Calu3 (cell line): ENCODE data around the gene SLC38A8. TPM values are rescaled to one million over a fixed set of nuclear protein-coding genes. Genes with fewer than 3 reads are reported as not detected.

Experiments used
- BruUV-seq: library from RNA; stranded (reverse); fragments of 400-500 nt; replicated peaks from 2 replicates; lab custom pipeline; 2021; lab: Mats Ljungman, UMichigan
- CTCF ChIA-PET: fragments of 300-600 bp; sonication (Branson Sonifier 250); formaldehyde crosslinking; loops from one replicate; lab custom pipeline; 2022; ENCODE audit warnings: antibody characterized with exemption; lab: Charles Lee
- DNase-seq: peaks from one replicate; pipeline ENCODE4 v3.0.0; 2022
- H3K27ac Mint-ChIP-seq: one replicate; pipeline ENCODE4 v1.8.0; 2022; ENCODE audit warnings: mixed read lengths; ENCODE audit not compliant: unreplicated experiment
- H3K27me3 Mint-ChIP-seq: one replicate; pipeline ENCODE4 v1.8.0; 2022; ENCODE audit warnings: mixed read lengths; ENCODE audit not compliant: unreplicated experiment
- H3K36me3 Mint-ChIP-seq: one replicate; pipeline ENCODE4 v1.8.0; 2022; ENCODE audit warnings: mild to moderate bottlenecking, moderate library complexity, mixed read lengths; ENCODE audit not compliant: insufficient read depth, unreplicated experiment
- H3K4me1 Mint-ChIP-seq: one replicate; pipeline ENCODE4 v1.8.0; 2022; ENCODE audit warnings: mild to moderate bottlenecking, low read depth, mixed read lengths; ENCODE audit not compliant: unreplicated experiment
- H3K4me3 Mint-ChIP-seq: one replicate; pipeline ENCODE4 v1.8.0; 2022; ENCODE audit warnings: mild to moderate bottlenecking, low read depth, moderate library complexity, mixed read lengths; ENCODE audit not compliant: unreplicated experiment
- H3K9me3 Mint-ChIP-seq: one replicate; pipeline ENCODE4 v1.8.0; 2022; ENCODE audit warnings: low read depth, mixed read lengths; ENCODE audit not compliant: unreplicated experiment
- intact Hi-C: fragments of 100-400 bp; cut with micrococcal nuclease; formaldehyde crosslinking; loops from one replicate; pipeline ENCODE4 v1.10.0; 2022; ENCODE audit not compliant: unreplicated experiment
- total RNA-seq: library from RNA; stranded (reverse); gene quantifications from 2 replicates; pipeline ENCODE4 v1.2.3, GENCODE V29; 2022
- TF ChIP-seq, protein P1 (sequence below): fragments of 200-600 bp; IDR thresholded peaks from one replicate; pipeline ENCODE4 v1.8.0; 2022; ENCODE audit warnings: antibody characterized with exemption; ENCODE audit not compliant: unreplicated experiment

Gene SLC38A8
- total RNA-seq, 1 experiment from 2014 or later, result not detected

- BruUV-seq, result no TSS peak
- intact Hi-C loops, result no loop called here
- H3K4me3 Mint-ChIP-seq, result no peak overlapping the region
These were observed 1.0 kb upstream of the SLC38A8 start for GRCh38 chr16:84043486-84044117.

DNA sequence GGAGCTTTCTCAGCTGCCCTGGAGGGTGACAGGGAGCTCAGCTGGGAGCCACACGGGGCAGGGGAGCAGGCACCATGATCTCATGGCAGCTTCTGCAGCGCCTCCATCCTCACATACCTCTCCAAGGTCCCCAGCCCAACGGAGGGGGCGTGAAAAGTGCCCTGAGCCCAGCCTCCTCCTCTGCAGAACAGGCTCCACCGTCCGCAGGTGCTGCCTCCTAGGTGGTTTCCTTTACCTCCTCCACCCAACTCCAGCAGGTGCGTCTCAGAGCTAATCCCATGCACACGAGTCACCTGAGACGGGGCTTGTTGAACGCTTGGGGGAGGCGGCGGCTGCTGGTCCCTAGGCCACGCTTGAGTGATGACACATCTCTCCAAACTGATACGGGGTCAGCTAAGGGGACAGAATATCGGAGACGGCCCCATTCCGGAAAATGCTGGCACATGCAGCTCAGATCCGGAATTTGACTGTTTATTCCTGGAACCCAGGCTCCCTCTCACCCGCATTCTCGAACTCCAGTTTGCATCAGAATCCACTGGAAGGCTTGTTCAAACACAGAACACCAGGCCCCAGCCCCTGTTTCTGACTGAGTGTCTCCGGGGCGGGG lies 387 bp upstream of the SLC38A8 start:
- TF ChIP-seq, protein P1, sequence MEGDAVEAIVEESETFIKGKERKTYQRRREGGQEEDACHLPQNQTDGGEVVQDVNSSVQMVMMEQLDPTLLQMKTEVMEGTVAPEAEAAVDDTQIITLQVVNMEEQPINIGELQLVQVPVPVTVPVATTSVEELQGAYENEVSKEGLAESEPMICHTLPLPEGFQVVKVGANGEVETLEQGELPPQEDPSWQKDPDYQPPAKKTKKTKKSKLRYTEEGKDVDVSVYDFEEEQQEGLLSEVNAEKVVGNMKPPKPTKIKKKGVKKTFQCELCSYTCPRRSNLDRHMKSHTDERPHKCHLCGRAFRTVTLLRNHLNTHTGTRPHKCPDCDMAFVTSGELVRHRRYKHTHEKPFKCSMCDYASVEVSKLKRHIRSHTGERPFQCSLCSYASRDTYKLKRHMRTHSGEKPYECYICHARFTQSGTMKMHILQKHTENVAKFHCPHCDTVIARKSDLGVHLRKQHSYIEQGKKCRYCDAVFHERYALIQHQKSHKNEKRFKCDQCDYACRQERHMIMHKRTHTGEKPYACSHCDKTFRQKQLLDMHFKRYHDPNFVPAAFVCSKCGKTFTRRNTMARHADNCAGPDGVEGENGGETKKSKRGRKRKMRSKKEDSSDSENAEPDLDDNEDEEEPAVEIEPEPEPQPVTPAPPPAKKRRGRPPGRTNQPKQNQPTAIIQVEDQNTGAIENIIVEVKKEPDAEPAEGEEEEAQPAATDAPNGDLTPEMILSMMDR, result no peak
- intact Hi-C loops, result no loop called here
- Mint-ChIP-seq H3K27me3 (peaks cover 72% of the 10 kb centered on the region), H3K4me1 (peaks cover 19% of the 10 kb centered on the region), H3K4me3 (no peak overlapping the region), H3K27ac (no peak overlapping the region), H3K36me3 (no peaks in the 10 kb centered on the region), H3K9me3 (no peaks in the 10 kb centered on the region)
- CTCF ChIA-PET, result interaction anchor here (0.6 to 3.0 kb wide), 2 partner anchors 11 to 87 kb away, joined by 3 to 12 read pairs; no protein-coding TSS in a partner anchor
- DNase-seq, result peak; percentile 21
- no TSS peak for BruUV-seq

More at GRCh38 chr16:84043486-84044117, 1.0 kb upstream of the SLC38A8 start:
- H3K4me1 Mint-ChIP-seq, result peaks cover 19% of the 10 kb centered on the region
- CTCF ChIA-PET, result interaction anchor here (0.9 to 3.0 kb wide), 2 partner anchors 29 to 87 kb away, joined by 3 to 12 read pairs; no protein-coding TSS in a partner anchor
- TF ChIP-seq, protein P1, result no peak
- no peak overlapping the region for H3K27ac Mint-ChIP-seq
- no peak for DNase-seq
- no peaks in the 10 kb centered on the region for H3K9me3 Mint-ChIP-seq
- H3K36me3 Mint-ChIP-seq, result no peaks in the 10 kb centered on the region
- peaks cover 66% of the 10 kb centered on the region for H3K27me3 Mint-ChIP-seq

DNA sequence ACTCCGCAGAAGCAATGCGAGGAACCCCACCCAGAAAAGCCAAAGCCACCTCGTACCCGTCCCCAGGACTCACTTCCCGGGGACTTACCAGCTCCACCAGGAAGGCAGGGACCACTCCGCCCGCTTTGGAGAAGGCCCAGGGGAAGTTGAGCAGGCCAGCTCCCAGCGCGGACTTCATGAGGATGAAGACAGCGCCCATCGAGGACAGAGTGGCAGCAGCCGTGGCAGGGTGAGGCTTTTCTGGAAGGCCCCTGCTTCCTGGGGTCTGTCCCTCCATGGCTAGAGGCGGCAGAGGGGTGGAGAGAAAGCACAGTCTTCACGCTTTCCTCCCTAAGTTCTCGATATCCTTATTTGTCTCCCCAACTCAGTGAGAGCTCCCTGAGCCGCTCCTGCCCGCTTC lies 714 bp downstream of the SLC38A8 start:
- Mint-ChIP-seq H3K36me3 (no peaks in the 10 kb centered on the region), H3K27ac (no peak overlapping the region), H3K9me3 (no peaks in the 10 kb centered on the region), H3K27me3 (peaks cover 73% of the 10 kb centered on the region), H3K4me3 (no peak overlapping the region), H3K4me1 (peaks cover 19% of the 10 kb centered on the region)
- no peak for DNase-seq
- intact Hi-C loops, result no loop called here
- no TSS peak for BruUV-seq
- CTCF ChIA-PET, result interaction anchor here (1.1 kb wide), 1 partner anchor 97 kb away, joined by 3 read pairs; no protein-coding TSS in a partner anchor
- TF ChIP-seq, protein P1, result no peak

- CTCF ChIA-PET, result interaction anchor here (0.5 to 1.1 kb wide), 2 partner anchors 87 to 98 kb away, joined by 3 read pairs; no protein-coding TSS in a partner anchor
These were observed 1.5 kb downstream of the SLC38A8 start for GRCh38 chr16:84040823-84041820.

More at GRCh38 chr16:84040823-84041820, 1.5 kb downstream of the SLC38A8 start:
- Mint-ChIP-seq H3K4me3 (no peak overlapping the region), H3K36me3 (no peaks in the 10 kb centered on the region), H3K27me3 (peaks cover 79% of the 10 kb centered on the region), H3K27ac (no peak overlapping the region), H3K9me3 (no peaks in the 10 kb centered on the region), H3K4me1 (peaks cover 19% of the 10 kb centered on the region)
- intact Hi-C loops, result no loop called here
- TF ChIP-seq, protein P1, result no peak
- BruUV-seq, result no TSS peak
- DNase-seq, result no peak
